HCT116 (cell line): ENCODE measurements around the gene NHERF1. TPM values are rescaled to one million over a fixed set of nuclear protein-coding genes. Genes with fewer than 3 reads are reported as not detected.

Experiments used
- ATAC-seq: fragments of 200-7000 bp; cut with Tn5 transposase; 2 replicates; pipeline ENCODE4 v1.9.1; 2020; ENCODE audit warnings: mild to moderate bottlenecking, moderate library complexity
- BruUV-seq: library from RNA; stranded (reverse); fragments of 400-500 nt; replicated peaks from 2 replicates; lab custom pipeline; 2021; lab: Mats Ljungman, UMichigan
- CTCF ChIA-PET: fragments of 300-600 bp; sonication (Branson Sonifier 250); formaldehyde crosslinking; loops from one replicate; lab custom pipeline; 2021; ENCODE audit warnings: antibody characterized with exemption; lab: Charles Lee
- POLR2A ChIA-PET: fragments of 300-600, 350-600 bp; sonication (Branson Sonifier 250); formaldehyde crosslinking; loops from one replicate; lab custom pipeline; 2021; ENCODE audit warnings: antibody characterized with exemption; lab: Charles Lee
- RAD21 ChIA-PET, 2 experiments: fragments of 300-600 bp; sonication (Branson Sonifier 250); formaldehyde crosslinking; loops; one replicate each; lab custom pipeline; 2023; ENCODE audit warnings: low total read pairs in 2 of 2; ENCODE audit not compliant: uncharacterized antibody in 2 of 2, unreplicated experiment in 2 of 2, low non-redundant PET in 1 of 2; lab: Charles Lee
- DNase-seq: peaks from one replicate; pipeline ENCODE4 v3.0.0-alpha.2; 2010; ENCODE audit warnings: low read depth, low spot score
- H2AFZ ChIP-seq: fragments of 200-600 bp; shearing (Covaris generic), sonication (generic); 2 replicates; pipeline ENCODE4 v1.6.1; 2017; ENCODE audit warnings: low read depth, mixed run types, mixed read lengths, antibody characterized with exemption, low read length; ENCODE audit not compliant: poor library complexity, severe bottlenecking
- H3K27ac ChIP-seq: 2 replicates; pipeline ENCODE4 v1.5.1; 2012; ENCODE audit warnings: low read depth, low read length
- H3K27me3 ChIP-seq: fragments of 200-600 bp; sonication (generic); 2 replicates; pipeline ENCODE4 v1.6.1; 2016; ENCODE audit warnings: mixed run types, low read length, mixed read lengths; ENCODE audit not compliant: insufficient read depth
- H3K36me3 ChIP-seq, 2 experiments: fragments of 200-500 bp in 1 of 2; fragments of 200-600 bp in 1 of 2; sonication (Bioruptor generic) in 1 of 2; sonication (generic) in 1 of 2; 2 replicates each; pipeline versions ENCODE4 v1.5.1 to v1.6.1; 2014 to 2016; ENCODE audit warnings: low read length in 2 of 2, inconsistent platforms in 1 of 2, mixed read lengths in 1 of 2, mixed run types in 1 of 2; ENCODE audit not compliant: insufficient read depth in 2 of 2, control insufficient read depth in 1 of 2
- H3K4me1 ChIP-seq, 2 experiments: fragments of 200-600 bp in 1 of 2; sonication (generic) in 1 of 2; 2 replicates each; pipeline versions ENCODE4 v1.5.1 to v1.6.1; 2012 to 2017; ENCODE audit warnings: low read length in 2 of 2, inconsistent platforms in 1 of 2, mild to moderate bottlenecking in 1 of 2, mixed read lengths in 1 of 2, mixed run types in 1 of 2, moderate library complexity in 1 of 2; ENCODE audit not compliant: insufficient read depth in 2 of 2, control insufficient read depth in 1 of 2
- H3K4me2 ChIP-seq: fragments of 200-600 bp; sonication (generic); 2 replicates; pipeline ENCODE4 v1.6.1; 2017; ENCODE audit warnings: mixed run types, low read length, mixed read lengths
- H3K4me3 ChIP-seq, 2 experiments: fragments of 200-600 bp in 1 of 2; sonication (generic) in 1 of 2; replicated peaks in 1 of 2; 2 replicates each; pipeline ENCODE4 v1.5.1; 2011 to 2016; ENCODE audit warnings: low read length in 2 of 2, control low read depth in 1 of 2, low read depth in 1 of 2, mild to moderate bottlenecking in 1 of 2, mixed read lengths in 1 of 2, mixed run types in 1 of 2
- H3K79me2 ChIP-seq: fragments of 200-600 bp; sonication (generic); 2 replicates; pipeline ENCODE4 v1.6.1; 2017; ENCODE audit warnings: mild to moderate bottlenecking, mixed run types, low read length, moderate library complexity, mixed read lengths; ENCODE audit not compliant: insufficient read depth
- H3K9ac ChIP-seq: fragments of 200-600 bp; sonication (generic); 2 replicates; pipeline ENCODE4 v1.6.1; 2016; ENCODE audit warnings: low read length, mixed read lengths
- H3K9me2 ChIP-seq: fragments of 200-600 bp; sonication (generic), shearing (Covaris generic); 2 replicates; pipeline ENCODE4 v1.6.1; 2017; ENCODE audit warnings: mixed run types, mild to moderate bottlenecking, moderate library complexity; ENCODE audit not compliant: insufficient read depth
- H3K9me3 ChIP-seq, 2 experiments: fragments of 200-500 bp in 1 of 2; fragments of 200-600 bp in 1 of 2; sonication (Bioruptor generic) in 1 of 2; sonication (generic) in 1 of 2; 2 replicates each; pipeline ENCODE4 v1.6.1; 2014 to 2017; ENCODE audit warnings: low read length in 2 of 2, mixed read lengths in 2 of 2, inconsistent platforms in 1 of 2, low read depth in 1 of 2, mild to moderate bottlenecking in 1 of 2, mixed run types in 1 of 2, moderate library complexity in 1 of 2; ENCODE audit not compliant: control insufficient read depth in 1 of 2, insufficient read depth in 1 of 2
- H4K20me1 ChIP-seq: fragments of 200-600 bp; sonication (generic), shearing (Covaris generic); 2 replicates; pipeline ENCODE4 v1.6.1; 2017; ENCODE audit warnings: mixed run types, mild to moderate bottlenecking, moderate library complexity; ENCODE audit not compliant: insufficient read depth
- FOSL1 ChIP-seq: IDR thresholded peaks from 2 replicates; pipeline ENCODE4 v1.6.1; 2012; ENCODE audit warnings: low read depth
- JUND ChIP-seq: IDR thresholded peaks from 2 replicates; pipeline ENCODE4 v1.6.1; 2012
- POLR2AphosphoS5 ChIP-seq: IDR thresholded peaks from 2 replicates; pipeline ENCODE4 v1.6.1; 2011; ENCODE audit warnings: mild to moderate bottlenecking, low read depth, low read length, moderate library complexity
- TCF7L2 ChIP-seq: IDR thresholded peaks from 2 replicates; pipeline ENCODE4 v1.7.0; 2011; ENCODE audit warnings: borderline replicate concordance, inconsistent platforms; ENCODE audit not compliant: insufficient read depth, insufficient read length; ENCODE audit errors: extremely low read depth
- YY1 ChIP-seq: IDR thresholded peaks from 2 replicates; pipeline ENCODE4 v1.6.1; 2011; ENCODE audit warnings: low read length, low read depth, moderate library complexity, mild to moderate bottlenecking; ENCODE audit not compliant: insufficient replicate concordance; ENCODE audit errors: extremely low read depth
- ZFX ChIP-seq: fragments of 450-650 bp; IDR thresholded peaks from 2 replicates; pipeline ENCODE4 v1.6.1; 2017
- intact Hi-C: fragments of 100-400 bp; cut with micrococcal nuclease; formaldehyde crosslinking; loops from 2 replicates; pipeline ENCODE4 v1.10.0; 2022
- total RNA-seq: library from RNA; stranded (reverse); gene quantifications from one replicate; pipeline ENCODE4 v1.2.1, GENCODE V29; 2021; ENCODE audit not compliant: unreplicated experiment
- TF ChIP-seq, protein P1 (sequence below): IDR thresholded peaks from 2 replicates; pipeline ENCODE4 v1.6.1; 2012; ENCODE audit warnings: low read depth
- TF ChIP-seq, protein P2 (sequence below): IDR thresholded peaks from 2 replicates; pipeline ENCODE4 v1.6.1; 2011; ENCODE audit warnings: mild to moderate bottlenecking, low read length, moderate library complexity; ENCODE audit not compliant: insufficient replicate concordance; ENCODE audit errors: extremely low read depth

NHERF1 gene
- total RNA-seq, 1 experiment from 2014 or later, result 129 TPM

DNA sequence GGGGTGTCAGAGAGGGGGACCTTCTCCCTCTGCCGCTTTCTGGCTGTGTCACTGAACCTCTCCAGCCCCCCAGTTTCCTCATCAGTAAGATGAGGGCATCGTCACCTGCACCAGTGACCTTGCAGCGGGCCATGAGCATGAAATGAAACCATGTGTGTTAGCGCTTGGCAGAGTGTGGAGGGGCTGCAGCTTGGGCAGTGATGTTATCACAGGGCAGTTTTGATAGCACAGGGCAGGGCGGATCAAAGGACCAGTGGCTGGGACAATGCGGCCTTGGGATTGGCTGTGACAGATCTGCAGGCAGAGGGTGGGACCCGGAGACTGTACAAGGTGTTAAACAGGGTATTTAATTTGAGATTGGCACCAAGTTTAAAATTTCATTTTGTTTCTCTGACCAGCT is 66.6 kb downstream of the NHERF1 start:
- no peaks in the 10 kb centered on the region for H3K36me3 ChIP-seq
- RAD21 ChIA-PET, result no interaction called here
- no peak overlapping the region for H3K9ac ChIP-seq
- H3K9me2 ChIP-seq, result no peaks in the 10 kb centered on the region
- H3K27ac ChIP-seq, result no peak overlapping the region
- H3K9me3 ChIP-seq, result no peaks in the 10 kb centered on the region
- no peak for ATAC-seq
- no peaks in the 10 kb centered on the region for H4K20me1 ChIP-seq
- intact Hi-C loops, result no loop called here
- TF ChIP-seq, protein P1, sequence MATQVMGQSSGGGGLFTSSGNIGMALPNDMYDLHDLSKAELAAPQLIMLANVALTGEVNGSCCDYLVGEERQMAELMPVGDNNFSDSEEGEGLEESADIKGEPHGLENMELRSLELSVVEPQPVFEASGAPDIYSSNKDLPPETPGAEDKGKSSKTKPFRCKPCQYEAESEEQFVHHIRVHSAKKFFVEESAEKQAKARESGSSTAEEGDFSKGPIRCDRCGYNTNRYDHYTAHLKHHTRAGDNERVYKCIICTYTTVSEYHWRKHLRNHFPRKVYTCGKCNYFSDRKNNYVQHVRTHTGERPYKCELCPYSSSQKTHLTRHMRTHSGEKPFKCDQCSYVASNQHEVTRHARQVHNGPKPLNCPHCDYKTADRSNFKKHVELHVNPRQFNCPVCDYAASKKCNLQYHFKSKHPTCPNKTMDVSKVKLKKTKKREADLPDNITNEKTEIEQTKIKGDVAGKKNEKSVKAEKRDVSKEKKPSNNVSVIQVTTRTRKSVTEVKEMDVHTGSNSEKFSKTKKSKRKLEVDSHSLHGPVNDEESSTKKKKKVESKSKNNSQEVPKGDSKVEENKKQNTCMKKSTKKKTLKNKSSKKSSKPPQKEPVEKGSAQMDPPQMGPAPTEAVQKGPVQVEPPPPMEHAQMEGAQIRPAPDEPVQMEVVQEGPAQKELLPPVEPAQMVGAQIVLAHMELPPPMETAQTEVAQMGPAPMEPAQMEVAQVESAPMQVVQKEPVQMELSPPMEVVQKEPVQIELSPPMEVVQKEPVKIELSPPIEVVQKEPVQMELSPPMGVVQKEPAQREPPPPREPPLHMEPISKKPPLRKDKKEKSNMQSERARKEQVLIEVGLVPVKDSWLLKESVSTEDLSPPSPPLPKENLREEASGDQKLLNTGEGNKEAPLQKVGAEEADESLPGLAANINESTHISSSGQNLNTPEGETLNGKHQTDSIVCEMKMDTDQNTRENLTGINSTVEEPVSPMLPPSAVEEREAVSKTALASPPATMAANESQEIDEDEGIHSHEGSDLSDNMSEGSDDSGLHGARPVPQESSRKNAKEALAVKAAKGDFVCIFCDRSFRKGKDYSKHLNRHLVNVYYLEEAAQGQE, result no peak
- TF ChIP-seq TCF7L2 (no peak), FOSL1 (no peak), ZFX (no peak), POLR2AphosphoS5 (no peak), JUND (no peak), YY1 (no peak)
- TF ChIP-seq, protein P2, sequence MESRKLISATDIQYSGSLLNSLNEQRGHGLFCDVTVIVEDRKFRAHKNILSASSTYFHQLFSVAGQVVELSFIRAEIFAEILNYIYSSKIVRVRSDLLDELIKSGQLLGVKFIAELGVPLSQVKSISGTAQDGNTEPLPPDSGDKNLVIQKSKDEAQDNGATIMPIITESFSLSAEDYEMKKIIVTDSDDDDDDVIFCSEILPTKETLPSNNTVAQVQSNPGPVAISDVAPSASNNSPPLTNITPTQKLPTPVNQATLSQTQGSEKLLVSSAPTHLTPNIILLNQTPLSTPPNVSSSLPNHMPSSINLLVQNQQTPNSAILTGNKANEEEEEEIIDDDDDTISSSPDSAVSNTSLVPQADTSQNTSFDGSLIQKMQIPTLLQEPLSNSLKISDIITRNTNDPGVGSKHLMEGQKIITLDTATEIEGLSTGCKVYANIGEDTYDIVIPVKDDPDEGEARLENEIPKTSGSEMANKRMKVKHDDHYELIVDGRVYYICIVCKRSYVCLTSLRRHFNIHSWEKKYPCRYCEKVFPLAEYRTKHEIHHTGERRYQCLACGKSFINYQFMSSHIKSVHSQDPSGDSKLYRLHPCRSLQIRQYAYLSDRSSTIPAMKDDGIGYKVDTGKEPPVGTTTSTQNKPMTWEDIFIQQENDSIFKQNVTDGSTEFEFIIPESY, result no peak
- TF ChIP-seq, all 23 proteins: peak for 0
- Histone ChIP-seq H3K4me2 (no peak overlapping the region), H3K27me3 (no peaks in the 10 kb centered on the region), H3K4me1 (no peaks in the 10 kb centered on the region), H3K79me2 (no peaks in the 10 kb centered on the region), H3K4me3 (no peak overlapping the region), H2AFZ (no peak overlapping the region)
- ChIA-PET POLR2A (no interaction called here), CTCF (no interaction called here)
- DNase-seq, result no peak
- no TSS peak for BruUV-seq
